ENCODE data around the gene ARHGEF9.
A peak's percentile ranks its signal among the peaks of the same experiment; 100 is the strongest.
"Not testable (repeated sequence)": the region's sequence is repeated elsewhere in the genome, so short reads cannot be mapped to it uniquely, and the experiment has no call there.

The ARHGEF9 gene

DNA sequence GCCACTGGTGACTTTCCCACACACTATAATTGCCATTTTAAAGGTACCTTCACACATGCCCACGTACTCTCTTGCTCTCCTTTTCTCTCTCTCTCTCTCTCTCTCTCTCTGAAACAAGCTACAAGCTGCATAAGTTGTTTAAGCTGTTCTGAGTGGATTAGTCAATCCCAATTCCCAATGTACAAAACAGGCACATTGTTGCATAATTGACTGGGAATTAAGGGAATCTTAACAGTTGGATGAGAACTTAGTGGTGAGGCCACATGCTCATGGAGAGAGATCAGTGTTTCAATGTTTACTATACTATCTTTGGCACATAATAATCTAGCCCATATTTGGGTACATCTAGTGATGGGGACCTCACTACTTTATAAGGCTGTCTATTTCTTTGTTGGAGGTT lies 123.3 kb downstream of the ARHGEF9 start:
- DNase-seq, result no peak

- DNase-seq, result peak in 1 of 58 donors; percentile 1
Measured at GRCh38 chrX:63658920-63659319, 126.1 kb downstream of the ARHGEF9 start.

DNA sequence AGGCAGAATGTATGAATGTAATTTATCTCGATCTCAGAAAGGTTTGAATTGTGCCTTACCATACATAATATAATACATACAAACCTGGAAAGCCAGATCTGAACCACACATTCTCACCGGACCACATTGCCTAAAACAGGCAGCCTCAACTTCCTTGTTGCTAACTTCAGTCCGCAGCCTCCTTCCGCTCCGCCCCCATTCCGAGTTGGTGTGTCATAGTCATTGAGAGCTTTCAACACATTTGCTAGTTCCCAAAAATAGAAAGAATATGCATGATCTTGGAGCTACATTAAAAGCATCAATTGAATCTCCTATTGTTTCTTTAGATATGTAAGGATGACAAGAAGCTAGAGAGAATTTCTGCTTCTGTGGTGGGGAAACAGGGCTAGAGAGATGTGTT lies 127.2 kb downstream of the ARHGEF9 start:
- DNase-seq, result peak in 24 of 58 donors; percentile 0 to 41 (median 1)

GRCh38 chrX:63656871-63657580 lies 128.0 kb downstream of the ARHGEF9 start:
- DNase-seq, result no peak

DNA sequence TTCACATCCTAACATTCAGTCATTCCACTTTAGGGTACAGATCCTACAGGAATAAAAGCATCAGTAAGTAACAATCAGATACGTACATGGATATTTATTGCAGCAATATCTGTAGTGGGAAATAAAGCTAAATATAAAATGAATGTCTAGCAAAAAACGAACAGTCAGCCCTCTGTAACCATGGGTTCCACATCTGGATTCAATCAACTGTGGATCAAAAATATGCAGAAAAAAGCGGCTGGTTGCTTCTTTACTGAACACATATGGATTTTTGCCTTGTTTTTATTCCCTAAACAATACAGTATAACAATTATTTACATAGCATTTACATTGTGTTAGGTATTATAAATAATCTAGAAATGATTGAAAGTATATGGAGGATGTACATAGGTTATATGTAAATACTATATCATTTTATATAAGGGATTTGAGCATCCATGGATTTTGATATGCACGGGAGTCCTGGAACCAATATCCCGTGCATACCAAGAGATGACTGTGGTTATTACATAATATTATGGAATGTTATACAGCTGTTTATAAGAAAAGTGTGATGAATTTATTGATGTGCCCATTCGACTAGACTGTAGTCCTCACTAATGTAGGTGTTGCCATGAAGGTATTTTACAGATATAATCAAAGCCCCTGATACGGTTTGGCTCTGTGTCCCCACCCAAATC lies 132.8 kb downstream of the ARHGEF9 start:
- DNase-seq, result no peak

DNA sequence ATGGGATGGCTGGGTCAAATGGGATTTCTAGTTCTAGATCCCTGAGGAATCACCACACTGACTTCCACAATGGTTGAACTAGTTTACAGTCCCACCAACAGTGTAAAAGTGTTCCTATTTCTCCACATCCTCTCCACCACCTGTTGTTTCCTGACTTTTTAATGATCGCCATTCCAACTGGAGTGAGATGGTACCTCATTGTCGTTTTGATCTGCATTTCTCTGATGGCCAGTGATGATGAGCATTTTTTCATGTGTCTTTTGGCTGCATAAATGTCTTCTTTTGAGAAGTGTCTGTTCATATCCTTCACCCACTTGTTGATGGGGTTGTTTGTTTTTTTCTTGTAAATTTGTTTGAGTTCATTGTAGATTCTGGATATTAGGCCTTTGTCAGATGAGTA lies 139.3 kb downstream of the ARHGEF9 start:
- DNase-seq, result not testable (repeated sequence)

- DNase-seq, result no peak
Measured at GRCh38 chrX:63635750-63636149, 149.3 kb downstream of the ARHGEF9 start.

- no peak for DNase-seq
Measured at GRCh38 chrX:63613531-63614028, 171.4 kb downstream of the ARHGEF9 start.

DNA sequence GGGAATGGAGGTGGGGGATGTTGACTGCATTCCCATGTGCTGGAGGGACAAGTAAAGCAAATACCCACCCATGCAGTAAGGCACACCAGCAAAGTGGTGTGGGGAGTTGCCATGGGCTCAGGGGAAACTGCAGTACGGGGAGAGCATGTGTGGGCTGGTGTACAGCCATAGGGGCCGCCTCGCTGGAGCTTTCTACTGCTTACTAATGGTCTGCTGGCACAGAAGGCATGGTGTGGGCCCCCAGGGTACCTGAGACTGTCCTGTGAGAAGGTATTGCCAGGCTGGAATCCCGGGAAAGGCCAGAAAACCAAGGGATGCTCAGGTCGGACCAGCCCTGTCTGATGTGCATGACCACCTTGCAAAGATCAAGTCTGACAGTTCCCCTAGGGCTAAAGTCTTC lies 199.1 kb downstream of the ARHGEF9 start:
- no peak for DNase-seq
